ENCODE data around the gene SLC38A11.

The SLC38A11 gene

GRCh38 chr2:164888592-164888991 lies 66.7 kb downstream of the SLC38A11 start:
- Histone ChIP-seq H4K8ac (ENCODE audit: low read depth, low read length) (no peak overlapping the region), H3K27me3 (ENCODE audit: control insufficient read depth in 3 of 3, insufficient read depth in 3 of 3, low read depth in 1 of 3, low read length in 3 of 3) (no peaks in the 10 kb centered on the region), H3K4me3 (ENCODE audit: low read length in 2 of 2) (no peak overlapping the region), H2BK120ac (ENCODE audit: low read depth, low read length) (no peak overlapping the region), H4K91ac (ENCODE audit: low read depth, low read length, poor library complexity) (no peak overlapping the region), H3K36me3 (replicated peaks in 1 of 2; ENCODE audit: control insufficient read depth in 2 of 2, insufficient read depth in 2 of 2, low read length in 2 of 2) (no peaks in the 10 kb centered on the region), H2BK5ac (ENCODE audit: low read length) (no peak overlapping the region), H2AFZ (ENCODE audit: low read length) (no peak overlapping the region), H3K23ac (ENCODE audit: low read depth, low read length, poor library complexity) (no peak overlapping the region), H2BK15ac (ENCODE audit: low read length) (no peak overlapping the region), H3K14ac (ENCODE audit: low read length) (no peak overlapping the region), H2AK5ac (ENCODE audit: low read depth, low read length) (no peak overlapping the region), H3K18ac (ENCODE audit: low read length) (no peak overlapping the region), H3K4me1 (ENCODE audit: control insufficient read depth in 2 of 2, insufficient read depth in 1 of 2, low read depth in 1 of 2, low read length in 2 of 2) (no peaks in the 10 kb centered on the region), H3K9ac (ENCODE audit: low read depth, low read length, poor library complexity) (no peak overlapping the region), H3K4me2 (ENCODE audit: insufficient read depth, low read length, poor library complexity, severe bottlenecking) (no peak overlapping the region), H2BK12ac (ENCODE audit: low read length) (no peak overlapping the region), H3K79me1 (ENCODE audit: low read depth, low read length) (no peaks in the 10 kb centered on the region), H3K4ac (ENCODE audit: low read length) (no peak overlapping the region), H3K9me3 (replicated peaks in 1 of 2; ENCODE audit: control insufficient read depth in 2 of 2, insufficient read depth in 1 of 2, low read depth in 1 of 2, low read length in 2 of 2) (no peaks in the 10 kb centered on the region), H3K27ac (replicated peaks; ENCODE audit: low read length) (no peak overlapping the region)
- DNase-seq (ENCODE audit: low spot score), result no peak
- WGBS, 2 donors (ENCODE audit: extremely low coverage in 2 of 2, insufficient read length in 2 of 2, insufficient replicate concordance in 1 of 2), result no CpG with 5 or more reads among the region's 3 CpGs

- H3K9ac ChIP-seq (ENCODE audit: low read depth, low read length, poor library complexity), result no peak overlapping the region
- H3K4ac ChIP-seq (ENCODE audit: low read length), result no peak overlapping the region
- H3K18ac ChIP-seq (ENCODE audit: low read length), result no peak overlapping the region
- H2AFZ ChIP-seq (ENCODE audit: low read length), result no peak overlapping the region
- no CpG with 5 or more reads among the region's 4 CpGs for WGBS, 2 donors (ENCODE audit: extremely low coverage in 2 of 2, insufficient read length in 2 of 2, insufficient replicate concordance in 1 of 2)
- no peak overlapping the region for H4K8ac ChIP-seq (ENCODE audit: low read depth, low read length)
- no peak overlapping the region for H2BK120ac ChIP-seq (ENCODE audit: low read depth, low read length)
- H3K9me3 ChIP-seq (replicated peaks in 1 of 2; ENCODE audit: control insufficient read depth in 2 of 2, insufficient read depth in 1 of 2, low read depth in 1 of 2, low read length in 2 of 2), result no peaks in the 10 kb centered on the region
- H2BK12ac ChIP-seq (ENCODE audit: low read length), result no peak overlapping the region
- no peak overlapping the region for H2BK5ac ChIP-seq (ENCODE audit: low read length)
- no peaks in the 10 kb centered on the region for H3K79me1 ChIP-seq (ENCODE audit: low read depth, low read length)
- H3K36me3 ChIP-seq (replicated peaks in 1 of 2; ENCODE audit: control insufficient read depth in 2 of 2, insufficient read depth in 2 of 2, low read length in 2 of 2), result no peaks in the 10 kb centered on the region
- no peaks in the 10 kb centered on the region for H3K27me3 ChIP-seq (ENCODE audit: control insufficient read depth in 3 of 3, insufficient read depth in 3 of 3, low read depth in 1 of 3, low read length in 3 of 3)
- H3K4me3 ChIP-seq (ENCODE audit: low read length in 2 of 2), result no peak overlapping the region
- H3K4me1 ChIP-seq (ENCODE audit: control insufficient read depth in 2 of 2, insufficient read depth in 1 of 2, low read depth in 1 of 2, low read length in 2 of 2), result no peaks in the 10 kb centered on the region
- H3K23ac ChIP-seq (ENCODE audit: low read depth, low read length, poor library complexity), result no peak overlapping the region
- H4K91ac ChIP-seq (ENCODE audit: low read depth, low read length, poor library complexity), result no peak overlapping the region
- H3K27ac ChIP-seq (replicated peaks; ENCODE audit: low read length), result no peak overlapping the region
- no peak overlapping the region for H3K4me2 ChIP-seq (ENCODE audit: insufficient read depth, low read length, poor library complexity, severe bottlenecking)
- no peak overlapping the region for H2AK5ac ChIP-seq (ENCODE audit: low read depth, low read length)
- DNase-seq (ENCODE audit: low spot score), result no peak
- H3K14ac ChIP-seq (ENCODE audit: low read length), result no peak overlapping the region
- no peak overlapping the region for H2BK15ac ChIP-seq (ENCODE audit: low read length)
These were observed 67.7 kb downstream of the SLC38A11 start for GRCh38 chr2:164887434-164888144.

DNA sequence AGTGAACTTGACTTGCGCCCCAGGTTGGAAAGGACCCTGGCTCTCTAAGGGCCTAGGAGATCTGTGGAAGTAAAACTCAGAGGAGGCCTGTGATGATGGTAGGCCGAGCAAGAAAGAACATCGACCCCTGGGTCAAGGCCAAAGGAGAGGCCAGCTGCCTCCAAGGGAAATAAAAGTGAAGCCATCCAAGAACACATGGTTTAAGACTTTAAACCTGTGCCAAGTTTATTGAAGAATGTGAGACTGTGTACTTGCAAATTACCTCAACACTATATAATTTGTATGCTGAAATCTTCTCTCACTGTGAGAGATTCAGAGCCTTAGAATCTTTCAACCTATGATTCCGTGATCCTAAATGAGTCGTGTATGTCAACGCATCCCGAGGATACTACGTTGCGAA lies 73.0 kb downstream of the SLC38A11 start:
- no peak overlapping the region for H3K4me2 ChIP-seq (ENCODE audit: insufficient read depth, low read length, poor library complexity, severe bottlenecking)
- no peaks in the 10 kb centered on the region for H3K79me1 ChIP-seq (ENCODE audit: low read depth, low read length)
- no peak overlapping the region for H3K4me3 ChIP-seq (ENCODE audit: low read length in 2 of 2)
- no peak overlapping the region for H4K8ac ChIP-seq (ENCODE audit: low read depth, low read length)
- H3K36me3 ChIP-seq (replicated peaks in 1 of 2; ENCODE audit: control insufficient read depth in 2 of 2, insufficient read depth in 2 of 2, low read length in 2 of 2), result no peaks in the 10 kb centered on the region
- H3K18ac ChIP-seq (ENCODE audit: low read length), result no peak overlapping the region
- H3K23ac ChIP-seq (ENCODE audit: low read depth, low read length, poor library complexity), result no peak overlapping the region
- H3K27ac ChIP-seq (replicated peaks; ENCODE audit: low read length), result no peak overlapping the region
- H2BK15ac ChIP-seq (ENCODE audit: low read length), result no peak overlapping the region
- H4K91ac ChIP-seq (ENCODE audit: low read depth, low read length, poor library complexity), result no peak overlapping the region
- no peak overlapping the region for H3K4ac ChIP-seq (ENCODE audit: low read length)
- H2AK5ac ChIP-seq (ENCODE audit: low read depth, low read length), result no peak overlapping the region
- H2BK5ac ChIP-seq (ENCODE audit: low read length), result no peak overlapping the region
- no peak overlapping the region for H3K9ac ChIP-seq (ENCODE audit: low read depth, low read length, poor library complexity)
- no CpG with 5 or more reads among the region's 9 CpGs for WGBS, 2 donors (ENCODE audit: extremely low coverage in 2 of 2, insufficient read length in 2 of 2, insufficient replicate concordance in 1 of 2)
- H3K27me3 ChIP-seq (ENCODE audit: control insufficient read depth in 3 of 3, insufficient read depth in 3 of 3, low read depth in 1 of 3, low read length in 3 of 3), result no peaks in the 10 kb centered on the region
- no peak overlapping the region for H2BK120ac ChIP-seq (ENCODE audit: low read depth, low read length)
- H3K14ac ChIP-seq (ENCODE audit: low read length), result no peak overlapping the region
- DNase-seq (ENCODE audit: low spot score), result no peak
- H3K4me1 ChIP-seq (ENCODE audit: control insufficient read depth in 2 of 2, insufficient read depth in 1 of 2, low read depth in 1 of 2, low read length in 2 of 2), result peaks cover 0 to 11% of the 10 kb centered on the region in 2 donors
- no peak overlapping the region for H2AFZ ChIP-seq (ENCODE audit: low read length)
- no peak overlapping the region for H2BK12ac ChIP-seq (ENCODE audit: low read length)
- no peaks in the 10 kb centered on the region for H3K9me3 ChIP-seq (replicated peaks in 1 of 2; ENCODE audit: control insufficient read depth in 2 of 2, insufficient read depth in 1 of 2, low read depth in 1 of 2, low read length in 2 of 2)

DNA sequence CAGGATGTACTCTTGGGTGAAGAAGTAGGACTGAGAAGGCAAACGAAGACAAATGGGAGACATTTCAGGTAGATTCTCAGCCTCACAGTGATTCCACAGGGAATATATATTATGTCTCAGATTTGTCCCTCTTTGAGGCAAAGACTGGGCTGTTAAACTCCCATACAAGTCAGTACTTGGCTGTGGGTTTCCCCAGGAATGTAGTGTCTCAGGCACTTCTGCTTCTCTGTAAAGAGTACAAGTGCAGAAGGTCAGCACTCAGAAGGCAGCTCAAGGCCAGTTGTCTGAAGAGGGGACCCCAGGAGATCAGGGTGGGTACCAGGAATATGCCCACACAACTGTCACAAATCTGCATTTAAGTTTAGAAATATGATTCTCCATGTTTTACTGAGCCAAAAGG lies 73.8 kb downstream of the SLC38A11 start:
- no peak overlapping the region for H3K14ac ChIP-seq (ENCODE audit: low read length)
- no CpG with 5 or more reads among the region's 1 CpG for WGBS, 2 donors (ENCODE audit: extremely low coverage in 2 of 2, insufficient read length in 2 of 2, insufficient replicate concordance in 1 of 2)
- H2AFZ ChIP-seq (ENCODE audit: low read length), result no peak overlapping the region
- peaks cover 0 to 11% of the 10 kb centered on the region in 2 donors for H3K4me1 ChIP-seq (ENCODE audit: control insufficient read depth in 2 of 2, insufficient read depth in 1 of 2, low read depth in 1 of 2, low read length in 2 of 2)
- no peak overlapping the region for H2BK120ac ChIP-seq (ENCODE audit: low read depth, low read length)
- H2BK12ac ChIP-seq (ENCODE audit: low read length), result no peak overlapping the region
- H2AK5ac ChIP-seq (ENCODE audit: low read depth, low read length), result no peak overlapping the region
- H2BK15ac ChIP-seq (ENCODE audit: low read length), result no peak overlapping the region
- no peaks in the 10 kb centered on the region for H3K27me3 ChIP-seq (ENCODE audit: control insufficient read depth in 3 of 3, insufficient read depth in 3 of 3, low read depth in 1 of 3, low read length in 3 of 3)
- H3K23ac ChIP-seq (ENCODE audit: low read depth, low read length, poor library complexity), result no peak overlapping the region
- H2BK5ac ChIP-seq (ENCODE audit: low read length), result no peak overlapping the region
- no peaks in the 10 kb centered on the region for H3K9me3 ChIP-seq (replicated peaks in 1 of 2; ENCODE audit: control insufficient read depth in 2 of 2, insufficient read depth in 1 of 2, low read depth in 1 of 2, low read length in 2 of 2)
- H3K27ac ChIP-seq (replicated peaks; ENCODE audit: low read length), result no peak overlapping the region
- H4K91ac ChIP-seq (ENCODE audit: low read depth, low read length, poor library complexity), result no peak overlapping the region
- no peaks in the 10 kb centered on the region for H3K36me3 ChIP-seq (replicated peaks in 1 of 2; ENCODE audit: control insufficient read depth in 2 of 2, insufficient read depth in 2 of 2, low read length in 2 of 2)
- H3K4ac ChIP-seq (ENCODE audit: low read length), result no peak overlapping the region
- H4K8ac ChIP-seq (ENCODE audit: low read depth, low read length), result no peak overlapping the region
- no peak overlapping the region for H3K9ac ChIP-seq (ENCODE audit: low read depth, low read length, poor library complexity)
- H3K79me1 ChIP-seq (ENCODE audit: low read depth, low read length), result no peaks in the 10 kb centered on the region
- DNase-seq (ENCODE audit: low spot score), result no peak
- no peak overlapping the region for H3K18ac ChIP-seq (ENCODE audit: low read length)
- no peak overlapping the region for H3K4me2 ChIP-seq (ENCODE audit: insufficient read depth, low read length, poor library complexity, severe bottlenecking)
- no peak overlapping the region for H3K4me3 ChIP-seq (ENCODE audit: low read length in 2 of 2)

All from neuronal stem cell (in vitro differentiated cells).